Panc1 (cell line): Measurements from ENCODE around the gene CREB1. TPM values are rescaled to one million over a fixed set of nuclear protein-coding genes. Genes with fewer than 3 reads are reported as not detected.

ENCODE experiments used
- ATAC-seq: fragments of 200-7000 bp; cut with Tn5 transposase; 2 replicates; pipeline ENCODE4 v1.9.1; 2020; ENCODE audit warnings: mild to moderate bottlenecking, moderate library complexity
- BruUV-seq: library from RNA; stranded (reverse); fragments of 400-500 nt; replicated peaks from 2 replicates; lab custom pipeline; 2021; lab: Mats Ljungman, UMichigan
- CTCF ChIA-PET: fragments of 300-600 bp; sonication (Branson Sonifier 250); formaldehyde crosslinking; loops from one replicate; lab custom pipeline; 2022; ENCODE audit warnings: antibody characterized with exemption; lab: Charles Lee
- POLR2A ChIA-PET: fragments of 300-600 bp; sonication (Branson Sonifier 250); formaldehyde crosslinking; loops from one replicate; lab custom pipeline; 2022; ENCODE audit warnings: antibody characterized with exemption; lab: Charles Lee
- DNase-seq: peaks from one replicate; pipeline ENCODE4 v3.0.0-alpha.2; 2010; ENCODE audit warnings: low read depth, low spot score
- H3K27ac ChIP-seq: 2 replicates; pipeline ENCODE4 v1.5.1; 2011; ENCODE audit warnings: mild to moderate bottlenecking, low read length, inconsistent platforms
- H3K27me3 ChIP-seq: fragments of 200-500 bp; sonication (Bioruptor generic); 2 replicates; pipeline ENCODE4 v1.6.0; 2014; ENCODE audit warnings: low read length, inconsistent platforms; ENCODE audit not compliant: control insufficient read depth, insufficient read depth
- H3K36me3 ChIP-seq: fragments of 200-500 bp; sonication (Bioruptor generic); 2 replicates; pipeline ENCODE4 v1.5.1; 2014; ENCODE audit warnings: inconsistent platforms, mild to moderate bottlenecking, low read length, moderate library complexity; ENCODE audit not compliant: control insufficient read depth, insufficient read depth
- H3K4me1 ChIP-seq: 2 replicates; pipeline ENCODE4 v1.5.1; 2011; ENCODE audit warnings: inconsistent platforms, mild to moderate bottlenecking, low read length, moderate library complexity; ENCODE audit not compliant: control insufficient read depth, insufficient read depth
- H3K4me3 ChIP-seq, 2 experiments: 2 replicates each; pipeline ENCODE4 v1.5.1; 2011 to 2012; ENCODE audit warnings: low read depth in 2 of 2, low read length in 2 of 2, mild to moderate bottlenecking in 2 of 2, inconsistent platforms in 1 of 2, moderate library complexity in 1 of 2
- H3K9me3 ChIP-seq: fragments of 200-500 bp; sonication (Bioruptor generic); 2 replicates; pipeline ENCODE4 v1.5.1; 2014; ENCODE audit warnings: low read depth, mild to moderate bottlenecking, inconsistent platforms, low read length, moderate library complexity; ENCODE audit not compliant: control insufficient read depth, insufficient read depth
- POLR2AphosphoS5 ChIP-seq: IDR thresholded peaks from 2 replicates; pipeline ENCODE4 v1.6.1; 2012; ENCODE audit warnings: mild to moderate bottlenecking, low read depth, low read length, moderate library complexity
- SIN3A ChIP-seq: IDR thresholded peaks from 2 replicates; pipeline ENCODE4 v1.6.1; 2012; ENCODE audit warnings: low read depth, mild to moderate bottlenecking, low read length, moderate library complexity, borderline replicate concordance; ENCODE audit not compliant: insufficient read depth
- TCF7L2 ChIP-seq: IDR thresholded peaks from 2 replicates; pipeline ENCODE4 v1.6.1; 2011; ENCODE audit warnings: mild to moderate bottlenecking, low read depth, low read length, inconsistent platforms
- in situ Hi-C: cut with HindIII; loops from 2 replicates; pipeline ENCODE4 v1.10.0; 2016; ENCODE audit warnings: low sequenced_read_pairs, low pct_unique_long_range_greater_than_20kb
- intact Hi-C: fragments of 100-400 bp; cut with micrococcal nuclease; formaldehyde crosslinking; loops from one replicate; pipeline ENCODE4 v1.10.0; 2022; ENCODE audit not compliant: unreplicated experiment
- total RNA-seq: library from RNA; stranded (reverse); gene quantifications from one replicate; pipeline ENCODE4 v1.2.1, GENCODE V29; 2021; ENCODE audit not compliant: unreplicated experiment
- TF ChIP-seq, protein P1 (sequence below), 2 experiments: IDR thresholded peaks; 2 replicates each; pipeline ENCODE4 v1.6.1; 2011 to 2012; ENCODE audit warnings: low read depth in 2 of 2, control low read depth in 1 of 2, low read length in 1 of 2, mild to moderate bottlenecking in 1 of 2, moderate library complexity in 1 of 2; ENCODE audit not compliant: insufficient read depth in 1 of 2
- TF ChIP-seq, protein P2 (sequence below): fragments of 450-650 bp; IDR thresholded peaks from 2 replicates; pipeline ENCODE4 v1.5.1; 2017; ENCODE audit warnings: mild to moderate bottlenecking

CREB1 gene
- total RNA-seq, 1 experiment from 2014 or later: 31.1 TPM

- DNase-seq: no peak
- in situ Hi-C loops: no loop called here
- ChIA-PET CTCF (no interaction called here), POLR2A (interaction anchor here (0.6 kb wide), 2 partner anchors 26 to 339 kb away, joined by 3 to 5 read pairs; partner anchors contain the start of gene CREB1)
- BruUV-seq: no TSS peak
- H3K9me3 ChIP-seq: no peaks in the 10 kb centered on the region
- no peak; the same call in 1 of the 2 replicates for ATAC-seq
- H3K4me1 ChIP-seq: peaks cover 4% of the 10 kb centered on the region
- intact Hi-C loops: no loop called here
- no peaks in the 10 kb centered on the region for H3K36me3 ChIP-seq
- H3K27me3 ChIP-seq: no peaks in the 10 kb centered on the region
- TF ChIP-seq, protein P1, sequence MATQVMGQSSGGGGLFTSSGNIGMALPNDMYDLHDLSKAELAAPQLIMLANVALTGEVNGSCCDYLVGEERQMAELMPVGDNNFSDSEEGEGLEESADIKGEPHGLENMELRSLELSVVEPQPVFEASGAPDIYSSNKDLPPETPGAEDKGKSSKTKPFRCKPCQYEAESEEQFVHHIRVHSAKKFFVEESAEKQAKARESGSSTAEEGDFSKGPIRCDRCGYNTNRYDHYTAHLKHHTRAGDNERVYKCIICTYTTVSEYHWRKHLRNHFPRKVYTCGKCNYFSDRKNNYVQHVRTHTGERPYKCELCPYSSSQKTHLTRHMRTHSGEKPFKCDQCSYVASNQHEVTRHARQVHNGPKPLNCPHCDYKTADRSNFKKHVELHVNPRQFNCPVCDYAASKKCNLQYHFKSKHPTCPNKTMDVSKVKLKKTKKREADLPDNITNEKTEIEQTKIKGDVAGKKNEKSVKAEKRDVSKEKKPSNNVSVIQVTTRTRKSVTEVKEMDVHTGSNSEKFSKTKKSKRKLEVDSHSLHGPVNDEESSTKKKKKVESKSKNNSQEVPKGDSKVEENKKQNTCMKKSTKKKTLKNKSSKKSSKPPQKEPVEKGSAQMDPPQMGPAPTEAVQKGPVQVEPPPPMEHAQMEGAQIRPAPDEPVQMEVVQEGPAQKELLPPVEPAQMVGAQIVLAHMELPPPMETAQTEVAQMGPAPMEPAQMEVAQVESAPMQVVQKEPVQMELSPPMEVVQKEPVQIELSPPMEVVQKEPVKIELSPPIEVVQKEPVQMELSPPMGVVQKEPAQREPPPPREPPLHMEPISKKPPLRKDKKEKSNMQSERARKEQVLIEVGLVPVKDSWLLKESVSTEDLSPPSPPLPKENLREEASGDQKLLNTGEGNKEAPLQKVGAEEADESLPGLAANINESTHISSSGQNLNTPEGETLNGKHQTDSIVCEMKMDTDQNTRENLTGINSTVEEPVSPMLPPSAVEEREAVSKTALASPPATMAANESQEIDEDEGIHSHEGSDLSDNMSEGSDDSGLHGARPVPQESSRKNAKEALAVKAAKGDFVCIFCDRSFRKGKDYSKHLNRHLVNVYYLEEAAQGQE (IDR thresholded peaks at IDR 0.05; ENCODE audit: insufficient read depth in 1 of 2, low read depth in 2 of 2, low read length in 1 of 2): no peak
- no peak for TF ChIP-seq TCF7L2
- TF ChIP-seq, protein P2, sequence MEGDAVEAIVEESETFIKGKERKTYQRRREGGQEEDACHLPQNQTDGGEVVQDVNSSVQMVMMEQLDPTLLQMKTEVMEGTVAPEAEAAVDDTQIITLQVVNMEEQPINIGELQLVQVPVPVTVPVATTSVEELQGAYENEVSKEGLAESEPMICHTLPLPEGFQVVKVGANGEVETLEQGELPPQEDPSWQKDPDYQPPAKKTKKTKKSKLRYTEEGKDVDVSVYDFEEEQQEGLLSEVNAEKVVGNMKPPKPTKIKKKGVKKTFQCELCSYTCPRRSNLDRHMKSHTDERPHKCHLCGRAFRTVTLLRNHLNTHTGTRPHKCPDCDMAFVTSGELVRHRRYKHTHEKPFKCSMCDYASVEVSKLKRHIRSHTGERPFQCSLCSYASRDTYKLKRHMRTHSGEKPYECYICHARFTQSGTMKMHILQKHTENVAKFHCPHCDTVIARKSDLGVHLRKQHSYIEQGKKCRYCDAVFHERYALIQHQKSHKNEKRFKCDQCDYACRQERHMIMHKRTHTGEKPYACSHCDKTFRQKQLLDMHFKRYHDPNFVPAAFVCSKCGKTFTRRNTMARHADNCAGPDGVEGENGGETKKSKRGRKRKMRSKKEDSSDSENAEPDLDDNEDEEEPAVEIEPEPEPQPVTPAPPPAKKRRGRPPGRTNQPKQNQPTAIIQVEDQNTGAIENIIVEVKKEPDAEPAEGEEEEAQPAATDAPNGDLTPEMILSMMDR: no peak
- no peak for TF ChIP-seq POLR2AphosphoS5
- no peak overlapping the region for H3K27ac ChIP-seq
- no peak overlapping the region for H3K4me3 ChIP-seq
Observed at GRCh38 chr2:207503234-207503633, 26.5 kb upstream of the CREB1 start.

DNA sequence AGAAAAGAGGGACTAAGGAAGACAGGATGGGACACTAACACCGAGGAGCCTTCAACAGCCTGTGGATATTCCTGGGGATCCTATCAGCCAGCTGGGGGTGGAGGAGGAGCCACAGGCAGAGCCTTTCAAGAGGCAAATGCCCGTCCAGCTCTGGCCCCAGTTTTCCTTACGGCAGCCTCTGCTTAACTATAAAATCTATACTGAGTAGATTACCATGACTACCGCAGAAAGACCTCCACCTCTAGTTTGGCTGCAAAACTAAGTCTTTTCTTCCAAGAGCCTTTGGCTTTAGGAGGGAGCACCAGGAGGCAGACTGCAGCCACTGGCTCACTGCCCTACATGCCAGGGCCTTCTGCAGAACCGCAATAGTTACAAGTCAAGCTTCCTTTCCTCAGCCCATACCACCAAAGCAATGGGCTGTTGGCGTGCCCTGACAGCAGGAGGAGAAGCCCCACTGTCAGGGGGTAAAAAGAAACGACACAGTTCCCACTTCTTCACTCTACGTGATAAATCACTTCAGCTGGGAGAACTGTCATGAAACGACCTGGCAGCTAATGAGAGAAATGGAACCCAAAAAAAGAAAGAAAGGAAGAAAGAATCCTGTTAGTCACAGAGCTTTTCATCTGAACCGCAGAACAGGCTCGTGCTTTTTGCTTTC, 25.1 kb upstream of the CREB1 start:
- POLR2A ChIA-PET: interaction anchor here (1.7 kb wide), 1 partner anchor 29 kb away, joined by 4 read pairs; no protein-coding TSS in a partner anchor
- intact Hi-C loops (no loop called here), in situ Hi-C loops (no loop called here)
- H3K4me1 ChIP-seq: peaks cover 4% of the 10 kb centered on the region
- H3K4me3 ChIP-seq: no peak overlapping the region
- no TSS peak for BruUV-seq
- no peaks in the 10 kb centered on the region for H3K36me3 ChIP-seq
- H3K27me3 ChIP-seq: no peaks in the 10 kb centered on the region
- DNase-seq: no peak
- ATAC-seq: peak; percentile 69
- H3K27ac ChIP-seq: no peak overlapping the region
- CTCF ChIA-PET: interaction anchor here (0.6 kb wide), 1 partner anchor 413 kb away, joined by 3 read pairs; no protein-coding TSS in a partner anchor
- TF ChIP-seq SIN3A (no peak), POLR2AphosphoS5 (no peak), TCF7L2 (no peak)
- TF ChIP-seq, protein P1 (IDR thresholded peaks at IDR 0.05; ENCODE audit: insufficient read depth in 1 of 2, low read depth in 2 of 2, low read length in 1 of 2): no peak
- TF ChIP-seq, protein P2: no peak
- H3K9me3 ChIP-seq: peaks cover 3% of the 10 kb centered on the region; the same call in 1 of the 2 replicates
